Ramos (cell line): ENCODE measurements around the gene RPTN.

Source experiments
- in situ Hi-C: fragments of 300-500 bp; cut with MboI; formaldehyde crosslinking; loops from one replicate; pipeline ENCODE4 v1.14.3; 2022; ENCODE audit warnings: low sequenced_read_pairs; ENCODE audit not compliant: unreplicated experiment

The RPTN gene

DNA sequence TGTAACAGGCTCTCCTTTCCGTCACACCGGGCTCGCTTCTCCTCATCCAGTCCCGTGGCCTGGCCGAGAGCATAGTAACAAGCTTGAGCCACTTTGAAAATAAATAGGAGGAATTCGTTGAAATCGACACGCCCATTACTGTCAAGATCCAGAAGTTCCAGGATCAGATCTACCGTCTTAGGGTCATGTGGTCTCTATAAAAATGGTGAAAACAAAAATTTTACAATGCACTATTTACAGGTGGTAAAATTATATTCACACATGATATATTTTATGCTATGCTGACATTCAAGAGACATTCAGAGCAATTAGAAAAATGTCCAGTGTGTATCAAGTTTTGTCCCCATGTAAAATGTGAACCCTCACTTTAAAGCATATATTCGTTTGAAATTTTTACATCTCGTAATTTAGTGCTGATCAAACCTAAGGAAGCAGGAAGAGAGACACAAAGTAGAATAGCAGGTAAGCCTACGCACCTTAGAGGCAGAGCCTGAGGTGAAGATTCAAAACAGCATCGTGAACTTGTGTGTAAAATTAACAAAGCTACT is 46.1 kb downstream of the RPTN start:
- in situ Hi-C loops: no loop called here

- in situ Hi-C loops: no loop called here
Measured at GRCh38 chr1:152112101-152112884, 46.7 kb downstream of the RPTN start.

DNA sequence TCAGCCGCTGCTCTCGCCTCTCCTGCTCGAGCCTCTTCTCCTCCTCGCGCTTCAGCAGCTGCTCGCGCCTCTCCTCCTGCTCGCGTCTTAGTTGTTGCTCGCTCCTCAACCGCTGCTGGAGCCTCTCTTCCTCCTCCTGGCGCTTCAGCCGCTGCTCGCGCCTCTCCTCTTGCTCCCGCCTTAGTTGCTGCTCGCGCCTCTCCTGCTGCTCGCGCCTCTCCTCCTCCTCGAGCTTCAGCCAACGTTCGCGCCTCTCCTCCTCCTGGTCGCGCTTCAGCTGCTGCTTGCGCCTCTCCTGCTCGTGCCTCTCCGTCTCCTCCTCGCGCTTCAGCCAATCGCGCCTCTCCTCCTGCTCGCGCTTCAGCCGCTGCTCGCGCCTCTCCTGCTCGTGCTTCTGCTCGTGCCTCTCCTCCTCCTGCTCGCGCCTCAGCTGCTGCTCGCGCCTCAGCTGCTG is 47.5 kb downstream of the RPTN start:
- in situ Hi-C loops: no loop called here

DNA sequence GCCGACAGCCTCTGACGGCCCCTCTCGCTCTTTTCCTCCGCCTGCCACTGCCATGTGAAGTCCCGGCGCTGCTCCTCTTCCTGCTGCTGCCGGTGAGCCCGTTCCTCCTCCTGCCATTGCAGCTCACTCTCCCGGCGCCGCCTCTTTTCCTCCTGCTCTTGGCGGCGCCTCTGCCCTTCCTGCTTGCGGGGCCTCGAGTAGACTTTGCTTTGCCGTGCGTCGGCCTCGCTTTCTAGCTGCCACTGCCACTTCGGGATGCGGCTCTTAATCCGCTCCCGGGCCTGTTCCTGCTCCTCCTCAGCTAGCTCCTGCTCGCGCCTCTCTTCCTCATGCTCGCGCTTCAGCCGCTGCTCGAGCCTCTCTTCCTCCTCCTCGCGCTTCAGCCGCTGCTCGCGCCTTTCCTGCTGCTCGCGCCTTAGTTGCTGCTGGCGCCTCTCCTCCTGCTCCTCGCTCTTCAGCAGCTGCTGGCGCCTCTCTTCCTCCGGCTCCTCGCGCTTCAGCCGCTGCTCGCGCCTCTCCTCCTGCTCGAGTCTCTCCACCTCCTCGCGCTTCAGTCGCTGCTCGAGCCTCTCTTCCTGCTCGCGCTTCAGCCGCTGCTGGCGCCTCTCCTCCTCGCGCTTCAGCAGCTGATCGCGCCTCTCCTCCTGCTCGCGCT is 48.0 kb downstream of the RPTN start:
- in situ Hi-C loops: no loop called here

GRCh38 chr1:152110365-152110859 is 48.6 kb downstream of the RPTN start:
- in situ Hi-C loops: no loop called here

GRCh38 chr1:152109998-152110294 is 49.1 kb downstream of the RPTN start:
- in situ Hi-C loops: no loop called here

- in situ Hi-C loops: no loop called here
Measured at GRCh38 chr1:152109231-152109997, 49.6 kb downstream of the RPTN start.

DNA sequence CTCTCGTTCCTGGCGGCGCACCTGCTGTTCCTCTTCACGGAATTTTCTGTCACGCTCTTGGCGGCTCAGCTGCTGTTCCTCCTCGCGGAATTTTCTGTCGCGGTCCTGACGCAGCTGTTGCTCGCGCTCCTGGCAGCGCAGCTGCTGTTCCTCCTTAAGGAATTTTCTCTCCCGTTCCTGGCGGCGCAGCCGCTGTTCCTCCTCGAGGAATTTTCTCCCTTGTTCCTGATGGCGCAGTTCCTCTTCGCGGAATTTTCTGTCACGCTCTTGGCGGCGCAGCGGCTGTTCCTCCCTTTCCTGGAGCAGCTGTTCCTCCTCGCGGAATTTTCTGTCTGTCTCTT is 50.2 kb downstream of the RPTN start:
- in situ Hi-C loops: no loop called here

DNA sequence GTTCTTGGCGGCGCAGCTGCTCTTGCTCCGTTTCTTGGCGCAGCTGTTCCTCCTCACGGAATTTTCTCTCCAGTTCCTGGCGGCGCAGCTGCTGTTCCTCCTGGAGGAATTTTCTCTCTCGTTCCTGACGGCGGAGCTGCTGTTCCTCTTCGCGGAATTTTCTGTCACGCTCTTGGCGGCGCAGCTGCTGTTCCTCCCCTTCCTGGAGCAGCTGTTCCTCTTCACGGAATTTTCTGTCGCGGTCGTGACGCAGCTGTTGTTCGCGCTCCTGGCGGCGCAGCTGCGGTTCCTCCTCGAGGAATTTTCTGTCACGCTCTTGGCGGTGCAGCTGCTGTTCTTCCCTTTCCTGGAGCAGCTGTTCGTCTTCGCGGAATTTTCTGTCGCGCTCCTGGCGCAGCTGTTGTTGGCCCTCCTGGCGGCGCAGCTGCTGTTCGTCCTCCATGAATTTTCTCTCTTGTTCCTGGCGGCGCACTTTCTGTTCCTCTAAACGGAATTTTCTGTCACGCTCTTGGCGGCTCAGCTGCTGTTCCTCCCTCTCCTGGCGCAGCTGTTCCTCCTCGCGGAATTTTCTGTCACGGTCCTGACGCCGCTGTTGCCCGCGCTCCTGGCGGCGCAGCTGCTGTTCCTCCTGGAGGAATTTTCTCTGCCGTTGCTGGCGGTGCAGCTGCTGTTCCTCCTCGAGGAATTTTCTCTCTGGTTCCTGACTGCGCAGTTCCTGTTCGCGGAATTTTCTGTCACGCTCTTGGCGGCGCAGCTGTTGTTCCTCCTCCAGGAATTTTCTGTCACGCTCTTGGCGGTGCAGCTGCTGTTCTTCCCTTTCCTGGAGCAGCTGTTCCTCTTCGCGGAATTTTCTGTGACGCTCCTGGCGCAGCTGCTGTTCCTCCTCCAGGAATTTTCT is 50.8 kb downstream of the RPTN start:
- in situ Hi-C loops: no loop called here

GRCh38 chr1:152107031-152107983 is 51.7 kb downstream of the RPTN start:
- in situ Hi-C loops: no loop called here

DNA sequence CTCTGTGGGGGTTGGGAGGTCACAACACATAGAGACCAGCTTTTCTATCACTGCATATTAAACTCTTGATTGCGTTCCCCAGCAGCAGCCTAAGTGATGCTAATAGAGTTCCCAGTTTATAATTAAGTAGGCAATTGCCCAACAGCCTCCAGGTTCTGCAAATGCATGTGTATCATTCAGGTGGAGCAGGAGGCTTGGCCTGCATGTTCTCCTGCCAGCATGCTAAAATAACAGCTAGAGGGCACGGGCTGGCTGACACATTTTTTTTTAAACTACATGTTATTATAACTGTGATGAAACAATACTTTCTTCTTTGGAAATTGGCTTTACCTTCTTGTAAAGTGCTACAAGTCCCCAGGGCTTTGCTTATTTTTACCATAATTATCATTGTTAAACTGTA is 54.2 kb downstream of the RPTN start:
- in situ Hi-C loops: no loop called here
